GM18858 (cell line): ENCODE measurements around the gene EIF4G3.
"Not testable (repeated sequence)": the region's sequence is repeated elsewhere in the genome, so short reads cannot be mapped to it uniquely, and the experiment has no call there.

Source experiments
- ATAC-seq: cut with Tn5 transposase; IDR thresholded peaks from one replicate; pipeline ENCODE4 v1.9.1; 2021; ENCODE audit not compliant: unreplicated experiment

The EIF4G3 gene

DNA sequence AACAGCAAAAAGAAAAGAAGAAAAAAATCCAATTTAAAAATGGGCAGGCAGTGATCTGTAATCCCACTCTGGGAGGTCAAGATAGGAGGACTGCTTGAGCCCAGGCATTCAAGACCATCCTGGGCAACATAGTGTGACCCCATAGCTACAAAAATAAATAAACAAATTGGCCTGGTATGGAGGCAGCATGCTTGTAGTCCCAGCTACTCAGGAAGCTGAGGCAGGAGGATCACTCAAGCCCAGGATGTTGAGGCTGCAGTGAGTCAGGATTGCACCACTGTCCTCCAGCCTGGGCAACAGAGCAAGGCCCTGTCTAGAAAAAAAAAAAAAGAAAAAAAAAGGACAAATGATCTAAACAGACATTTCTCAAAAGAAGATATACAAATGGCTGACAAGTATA lies 99.6 kb downstream of the EIF4G3 start:
- ATAC-seq: no peak

DNA sequence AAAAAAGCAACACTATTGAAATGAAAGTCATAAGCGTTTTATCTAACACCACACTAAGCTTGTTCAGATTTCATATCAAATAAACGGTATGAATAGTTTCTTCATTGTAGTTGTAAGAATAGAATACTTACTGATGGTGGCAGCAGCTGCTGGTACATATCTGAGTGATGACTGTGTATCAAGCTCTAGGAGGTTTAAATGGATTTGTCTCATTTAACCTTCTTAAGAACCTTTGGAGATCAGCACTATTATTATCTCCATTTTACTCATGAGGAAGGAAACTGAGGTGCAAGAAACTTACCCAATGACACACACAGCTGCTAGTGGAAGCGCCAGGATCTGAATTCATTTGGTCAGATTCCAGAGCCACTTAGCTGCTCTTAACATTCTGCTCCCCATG lies 104.0 kb downstream of the EIF4G3 start:
- no peak for ATAC-seq

DNA sequence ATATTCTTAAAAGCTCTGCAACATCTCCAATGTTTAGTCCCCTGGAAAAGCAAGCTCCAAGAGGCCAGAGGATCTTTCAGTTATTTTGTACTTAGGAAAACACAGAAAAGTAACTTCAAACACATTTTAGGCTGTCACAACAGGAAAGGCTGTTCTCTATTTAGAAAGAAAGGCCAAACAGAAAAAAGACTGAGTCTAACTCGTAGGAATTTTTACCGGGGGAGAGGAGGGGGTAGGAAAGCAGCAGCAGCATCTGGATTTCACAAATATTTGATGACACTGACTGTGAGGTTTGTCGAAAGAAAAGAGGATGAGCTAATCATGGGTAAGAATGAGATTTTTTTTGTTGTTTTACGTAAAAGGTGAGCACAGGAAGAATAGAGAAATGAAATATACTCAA lies 107.1 kb downstream of the EIF4G3 start:
- no peak for ATAC-seq

DNA sequence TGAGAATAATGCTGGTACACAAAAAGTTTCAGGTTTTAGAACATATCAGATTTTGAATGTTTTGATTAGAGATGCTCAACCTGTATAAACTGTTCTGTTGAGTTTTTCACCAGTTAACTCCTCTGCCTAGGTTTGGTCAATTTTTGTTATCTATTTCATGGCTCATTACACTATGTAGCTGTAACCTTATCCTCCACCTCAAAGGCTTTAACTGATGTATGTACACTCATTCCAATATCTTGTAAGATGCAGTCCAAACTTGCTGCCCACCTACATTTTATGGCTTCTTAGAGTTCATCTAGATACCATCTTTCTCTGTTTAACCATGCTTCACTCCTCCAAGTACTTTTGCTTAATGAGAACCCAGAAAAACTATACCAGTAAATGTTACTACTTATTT lies 107.8 kb downstream of the EIF4G3 start:
- no peak for ATAC-seq

DNA sequence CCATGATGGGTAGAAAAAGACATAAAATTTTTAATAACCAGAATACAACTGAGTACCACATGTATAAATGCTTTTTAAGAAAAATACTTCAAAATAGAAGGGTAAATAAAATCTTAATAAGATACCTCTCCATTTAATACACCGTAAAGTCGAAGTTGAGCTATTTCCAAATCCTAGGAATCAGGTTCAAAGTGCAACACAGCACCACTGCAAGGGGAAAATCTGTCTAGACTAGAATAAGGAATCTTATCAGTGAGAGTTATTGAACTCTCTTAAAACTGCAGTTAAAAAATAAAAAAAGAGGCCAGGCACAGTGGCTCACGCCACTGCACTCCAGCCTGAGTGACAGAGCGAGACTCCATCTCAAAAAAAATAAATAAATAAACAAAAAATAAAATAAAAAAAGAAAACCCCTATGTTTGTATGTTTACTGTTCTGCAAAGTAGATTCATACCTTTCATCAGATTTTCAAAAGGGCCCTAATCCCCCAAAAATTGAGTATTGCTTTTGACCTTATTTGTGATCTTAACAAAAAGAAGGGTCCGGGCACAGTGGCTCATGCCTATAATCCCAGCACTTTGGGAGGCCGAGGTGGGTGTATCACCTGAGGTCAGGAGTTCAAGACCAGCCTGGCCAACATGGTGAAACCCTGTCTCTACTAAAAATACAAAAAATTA lies 109.0 kb downstream of the EIF4G3 start:
- no peak for ATAC-seq

DNA sequence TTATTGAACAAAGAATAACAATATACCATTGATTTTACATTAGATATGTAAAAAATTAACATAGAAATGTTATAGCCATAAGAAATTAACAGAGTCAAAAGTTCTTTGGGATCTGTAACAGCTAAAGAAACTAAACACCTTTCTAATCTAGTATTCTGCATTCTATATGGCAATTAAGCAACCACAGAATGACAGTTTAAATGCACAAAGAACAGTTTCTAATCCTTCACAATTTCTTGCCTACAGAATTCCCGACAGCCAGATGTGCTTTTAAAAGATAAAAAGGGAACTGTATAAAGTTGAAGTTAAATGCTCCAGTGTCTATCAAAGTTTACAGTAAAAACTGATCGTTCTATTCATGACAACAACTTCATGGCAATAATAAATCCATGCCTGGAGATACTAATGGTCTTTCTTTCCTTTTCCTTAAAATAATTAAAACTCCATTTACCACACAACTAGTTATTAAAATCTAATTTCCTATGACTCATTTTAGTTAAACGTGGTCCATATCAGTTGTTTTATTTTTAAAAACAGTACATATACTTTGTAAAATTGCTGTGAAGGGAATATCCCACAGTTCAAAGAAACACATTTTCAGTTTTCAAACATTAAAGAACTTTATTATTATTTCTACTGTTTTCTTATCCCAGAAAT lies 110.2 kb downstream of the EIF4G3 start:
- no peak for ATAC-seq

DNA sequence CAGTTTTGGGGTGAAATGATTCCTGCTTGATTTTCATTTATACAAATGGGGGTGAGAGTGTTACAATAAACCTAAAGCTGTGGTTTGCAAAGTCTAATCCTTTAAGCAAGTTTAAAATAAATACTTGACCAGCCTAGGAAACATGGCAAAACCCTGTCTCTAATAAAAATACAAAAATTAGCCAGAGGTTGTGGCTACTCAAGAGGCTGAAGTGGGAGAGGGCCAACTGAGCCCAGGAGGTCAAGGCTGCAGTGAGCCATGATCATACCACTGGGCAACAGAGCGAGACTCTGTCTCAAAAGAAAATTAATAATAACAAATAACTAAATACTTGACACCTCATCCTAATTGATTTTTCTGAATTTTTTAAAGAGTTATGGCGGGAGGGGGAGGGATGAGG lies 110.8 kb downstream of the EIF4G3 start:
- no peak for ATAC-seq

DNA sequence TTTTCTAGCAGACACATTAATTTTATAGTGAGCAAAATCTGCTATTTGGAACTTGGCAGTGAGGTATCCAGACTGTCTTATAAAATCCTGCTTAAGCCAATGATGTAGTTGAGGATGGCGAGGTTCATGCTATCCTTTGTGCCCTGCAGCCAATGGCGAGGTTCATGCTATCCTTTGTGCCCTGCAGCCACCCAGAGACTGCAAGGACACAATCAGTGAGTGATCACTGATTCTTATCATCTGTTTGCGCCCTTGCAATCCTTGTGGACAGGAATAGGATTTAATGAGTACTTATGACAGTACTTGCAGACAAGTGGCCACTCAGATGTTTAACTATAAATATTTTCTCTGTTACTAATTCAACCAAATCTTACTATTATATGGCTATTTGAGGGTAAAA lies 112.6 kb downstream of the EIF4G3 start:
- ATAC-seq: no peak

DNA sequence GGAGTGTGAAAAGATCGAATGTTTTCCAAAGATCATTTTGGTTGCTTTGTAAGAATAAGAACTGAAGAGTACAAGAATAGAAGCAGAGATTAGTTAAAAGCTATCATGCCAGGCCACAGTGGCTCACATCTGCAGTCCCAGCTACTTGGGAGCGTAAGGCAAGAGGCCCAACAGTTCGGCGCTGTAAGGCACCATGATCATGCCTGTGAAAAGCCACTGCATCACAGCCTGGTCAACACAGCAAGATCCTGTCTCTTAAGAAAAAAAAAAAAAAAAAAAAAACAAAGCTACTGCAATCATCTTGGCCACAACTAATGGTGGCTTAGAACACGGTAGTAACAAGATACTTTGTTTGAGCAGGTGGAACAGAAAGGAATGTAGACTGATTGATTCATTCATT lies 116.2 kb downstream of the EIF4G3 start:
- no peak for ATAC-seq

DNA sequence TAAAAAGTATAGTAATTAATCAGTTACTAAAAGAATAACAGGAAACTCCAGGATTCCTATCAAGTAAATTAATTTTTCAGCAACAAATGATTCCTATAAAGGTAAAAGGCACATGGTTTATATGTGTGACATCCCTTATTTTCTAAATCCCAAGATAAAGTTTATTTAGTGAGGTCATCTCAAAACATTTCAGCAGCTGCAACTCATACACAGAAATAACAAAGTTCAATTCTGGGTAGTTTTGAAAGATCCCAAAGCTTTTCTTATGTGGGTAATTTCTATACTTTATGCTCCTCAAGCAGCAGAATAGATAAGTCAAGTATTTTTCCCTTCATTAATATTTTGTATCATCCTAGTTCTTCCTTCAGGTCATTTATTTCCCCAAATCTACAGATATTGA lies 117.7 kb downstream of the EIF4G3 start:
- no peak for ATAC-seq

DNA sequence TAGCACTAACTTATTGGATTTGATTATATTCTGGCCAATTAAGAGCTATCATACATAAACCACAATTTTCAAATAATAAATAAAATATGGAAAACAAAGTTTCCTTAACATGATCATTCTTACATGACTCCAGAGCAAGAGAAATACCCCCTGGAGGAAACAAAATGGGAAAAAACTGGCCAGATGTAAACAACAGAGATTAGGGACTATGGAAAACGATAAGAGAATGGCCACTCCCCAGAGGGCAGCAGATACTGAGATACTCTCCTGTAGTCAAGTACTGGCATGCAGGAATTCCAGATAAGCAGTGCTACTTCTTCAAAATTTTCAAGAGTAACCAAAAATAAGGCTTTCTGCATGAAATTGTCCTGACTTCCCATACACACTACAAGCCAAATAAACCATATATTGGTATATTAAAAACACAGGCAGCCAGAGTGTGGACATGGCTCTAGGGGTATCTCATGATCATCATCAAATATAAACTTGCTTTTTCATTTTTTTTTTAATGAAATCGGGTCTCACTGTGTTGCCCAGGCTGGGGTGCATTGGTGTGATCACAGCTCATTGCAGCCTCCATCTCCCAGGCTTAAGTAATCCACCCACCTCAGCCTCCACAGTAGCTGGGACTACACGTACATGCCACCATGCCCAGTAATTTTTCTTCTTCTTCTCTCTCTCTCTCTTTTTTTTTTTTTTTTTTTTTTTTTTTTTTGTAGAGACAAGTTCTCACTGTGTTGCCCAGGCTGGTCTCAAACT lies 118.5 kb downstream of the EIF4G3 start:
- no peak for ATAC-seq

DNA sequence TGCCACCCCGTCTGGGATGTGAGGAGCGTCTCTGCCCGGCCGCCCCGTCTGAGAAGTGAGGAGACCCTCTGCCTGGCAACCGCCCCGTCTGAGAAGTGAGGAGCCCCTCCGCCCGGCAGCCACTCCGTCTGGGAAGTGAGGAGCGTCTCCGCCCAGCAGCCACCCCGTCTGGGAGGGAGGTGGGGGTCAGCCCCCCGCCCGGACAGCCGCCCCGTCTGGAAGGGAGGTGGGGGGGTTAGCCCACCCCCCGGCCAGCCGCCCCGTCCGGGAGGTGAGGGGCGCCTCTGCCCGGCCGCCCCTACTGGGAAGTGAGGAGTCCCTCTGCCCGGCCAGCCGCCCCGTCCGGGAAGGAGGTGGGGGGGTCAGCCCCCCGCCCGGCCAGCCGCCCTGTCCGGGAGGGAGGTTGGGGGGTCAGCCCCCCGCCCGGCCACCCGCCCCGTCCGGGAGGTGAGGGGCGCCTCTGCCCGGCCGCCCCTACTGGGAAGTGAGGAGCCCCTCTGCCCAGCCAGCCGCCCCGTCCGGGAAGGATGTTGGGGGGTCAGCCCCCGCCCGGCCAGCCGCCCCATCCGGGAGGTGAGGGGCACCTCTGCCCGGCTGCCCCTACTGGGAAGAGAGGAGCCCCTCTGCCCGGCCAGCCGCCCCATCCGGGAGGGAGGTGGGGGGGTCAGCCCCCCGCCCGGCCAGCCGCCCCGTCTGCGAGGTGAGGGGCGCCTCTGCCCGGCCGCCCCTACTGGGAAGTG lies 123.3 kb downstream of the EIF4G3 start:
- ATAC-seq: not testable (repeated sequence)

DNA sequence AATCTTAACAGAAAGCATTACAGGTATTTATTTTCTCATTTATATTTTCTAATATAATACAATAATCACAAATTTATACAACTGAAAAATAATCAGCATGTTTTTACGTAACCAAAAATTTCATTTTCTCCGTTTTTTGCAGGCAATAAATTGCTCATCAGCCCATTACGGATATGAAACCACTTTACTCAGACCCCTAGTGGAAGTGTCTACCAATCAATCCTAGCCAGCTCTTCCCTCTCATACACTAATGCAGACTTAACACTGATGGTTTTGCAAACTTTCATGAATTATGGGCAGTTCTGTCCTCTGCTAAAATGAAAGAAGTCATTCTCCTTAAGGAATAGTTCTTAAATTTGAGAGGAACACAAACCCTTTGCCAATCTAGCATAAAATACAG lies 124.7 kb downstream of the EIF4G3 start:
- no peak for ATAC-seq

DNA sequence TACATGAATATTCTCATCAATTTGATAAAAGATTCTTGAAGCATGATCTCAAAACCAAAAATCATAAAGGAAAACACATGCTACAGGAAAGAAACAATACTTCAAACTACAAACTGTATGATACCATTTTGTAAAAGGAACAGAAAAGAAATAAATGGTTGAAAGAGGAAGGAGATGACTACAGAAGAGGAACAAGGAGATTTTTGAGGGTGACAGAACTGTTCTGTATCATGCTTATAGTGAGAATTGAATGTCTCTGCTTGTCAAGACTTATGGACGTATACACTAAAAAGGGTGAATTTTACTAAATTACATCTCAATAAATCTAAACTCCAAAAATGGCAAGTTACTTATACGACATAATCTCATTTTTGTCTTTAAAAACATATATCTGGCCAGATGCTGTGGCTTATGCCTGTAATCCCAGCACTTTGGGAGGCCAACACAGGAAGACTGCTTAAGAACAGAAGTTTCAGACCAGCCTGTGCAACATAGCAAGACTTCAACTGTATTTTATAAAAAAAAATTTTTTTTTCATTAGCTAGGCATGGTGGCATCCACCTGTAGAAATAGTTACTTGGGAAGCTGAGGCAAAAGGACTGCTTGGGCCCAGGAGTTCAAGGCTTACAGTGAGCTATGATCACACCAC lies 125.4 kb downstream of the EIF4G3 start:
- ATAC-seq: no peak

DNA sequence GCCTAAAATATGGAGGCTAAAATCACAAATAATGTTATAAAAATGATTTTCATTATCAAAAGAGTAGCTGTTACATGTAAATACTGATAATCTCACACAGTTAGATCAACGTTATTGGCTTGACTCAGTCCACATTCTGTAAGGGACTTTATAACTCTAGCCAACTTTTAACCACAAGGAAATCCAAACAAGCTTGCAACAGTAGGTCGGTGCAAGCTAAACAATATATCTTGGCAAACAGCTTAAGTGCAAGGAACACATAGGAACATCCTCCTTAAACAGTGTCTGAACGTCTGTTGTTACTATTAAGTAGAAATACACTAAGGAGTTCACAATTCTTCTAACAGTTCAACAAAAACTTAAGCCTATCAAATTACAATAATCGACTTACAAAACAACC lies 126.7 kb downstream of the EIF4G3 start:
- ATAC-seq: no peak

DNA sequence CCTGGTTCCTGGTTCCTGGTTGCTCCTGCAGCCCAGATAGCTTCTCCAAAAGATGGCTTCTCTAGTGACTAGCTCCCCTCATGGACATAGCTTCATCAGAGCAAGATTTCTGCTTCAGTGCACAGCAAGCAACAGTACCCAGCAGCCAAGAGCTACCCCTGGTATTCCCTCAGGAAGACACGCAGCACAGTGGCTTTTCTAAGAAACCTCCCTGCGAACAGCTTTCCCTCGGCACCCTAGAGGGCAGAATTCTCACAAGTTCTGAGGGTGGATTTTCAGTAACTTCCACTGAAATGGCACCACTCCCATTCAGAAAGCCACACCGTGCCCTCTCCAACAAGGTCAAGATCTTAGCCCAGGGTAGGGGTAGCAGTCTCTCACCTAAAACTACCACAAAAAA lies 128.2 kb downstream of the EIF4G3 start:
- no peak for ATAC-seq

DNA sequence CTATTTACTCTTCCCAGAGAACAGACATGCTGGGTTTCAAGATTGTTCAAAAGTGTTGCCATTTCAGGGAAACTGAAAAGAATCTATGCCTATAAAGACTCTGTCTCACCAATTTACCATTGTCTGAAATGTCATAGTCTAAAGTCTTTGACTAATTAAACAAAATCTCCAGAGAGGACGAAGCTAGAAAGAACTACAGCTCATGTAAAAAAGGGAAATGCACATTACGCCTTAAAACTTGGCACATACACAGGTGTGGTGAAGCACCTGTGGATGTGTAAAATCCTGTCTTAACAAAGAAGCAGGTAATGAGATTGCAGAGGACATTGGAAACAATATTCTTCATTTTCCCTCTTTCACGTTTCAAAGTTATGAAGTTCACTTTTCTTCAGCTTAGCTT lies 130.6 kb downstream of the EIF4G3 start:
- ATAC-seq: no peak

DNA sequence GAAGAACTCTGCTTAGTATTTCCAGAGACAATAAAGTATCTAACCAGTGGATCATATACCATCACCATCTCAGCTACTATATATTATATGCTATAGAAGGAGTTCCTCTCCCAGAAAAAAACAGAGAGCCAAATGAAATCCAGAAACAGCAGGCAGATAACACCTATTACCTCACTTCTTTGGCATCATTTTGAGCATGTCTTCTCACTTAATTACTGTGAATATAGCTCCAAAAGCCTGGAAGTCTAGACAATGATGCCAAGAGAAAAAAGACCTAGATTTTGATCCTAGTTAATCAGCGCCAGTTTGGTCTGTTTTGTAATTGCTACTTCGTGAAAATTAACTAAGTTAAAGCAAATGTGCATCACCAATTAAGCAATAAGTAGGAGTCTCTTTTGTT lies 131.3 kb downstream of the EIF4G3 start:
- ATAC-seq: no peak

DNA sequence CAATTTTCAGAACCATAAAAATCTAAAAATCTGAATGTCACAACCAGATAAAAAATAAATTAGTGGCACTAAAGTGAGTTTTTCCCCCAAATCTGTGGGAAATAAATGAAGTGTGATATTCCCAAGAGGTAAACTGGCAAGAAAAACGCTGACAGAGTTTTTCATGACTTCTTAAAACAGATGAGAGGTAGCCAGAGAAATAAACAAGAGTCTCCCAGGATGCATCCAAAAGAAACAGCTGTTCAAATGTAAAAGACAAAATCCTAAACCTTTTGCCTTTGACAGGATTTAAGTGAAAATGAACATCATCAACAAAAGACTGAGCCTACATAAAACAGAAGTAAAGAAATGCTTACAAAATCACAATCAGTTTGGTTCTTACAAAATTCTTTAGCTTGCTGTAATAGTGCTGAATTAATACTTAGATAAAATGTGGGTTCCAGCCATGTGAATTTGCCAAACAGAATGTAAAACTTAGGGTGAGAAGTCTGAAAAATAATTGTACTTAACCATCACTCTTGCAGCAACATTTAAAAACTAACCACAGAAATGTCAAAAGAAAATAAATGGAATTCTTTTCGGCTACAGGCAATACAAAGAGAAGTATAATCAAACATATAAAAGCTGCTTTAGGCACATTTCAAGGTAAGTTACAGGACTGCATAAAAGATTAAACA lies 133.6 kb downstream of the EIF4G3 start:
- ATAC-seq: no peak

DNA sequence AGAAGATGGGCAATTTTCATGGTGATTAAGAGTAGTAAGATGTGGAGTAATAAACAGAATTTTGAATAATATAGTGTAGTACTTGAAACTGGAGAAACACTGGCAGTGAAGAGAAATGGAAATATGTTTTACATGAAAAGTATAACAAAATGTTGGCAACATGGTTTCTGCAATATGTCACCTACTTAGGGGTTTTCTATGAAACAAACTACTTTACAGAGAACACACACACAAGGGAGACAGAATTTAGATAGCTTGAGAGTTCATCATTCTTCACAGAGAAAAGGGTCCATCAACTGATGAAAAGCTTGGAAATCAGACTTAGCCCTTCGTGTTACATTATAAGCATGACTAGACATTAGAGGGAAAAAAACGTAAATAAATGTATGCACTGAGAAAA lies 135.2 kb downstream of the EIF4G3 start:
- ATAC-seq: no peak

DNA sequence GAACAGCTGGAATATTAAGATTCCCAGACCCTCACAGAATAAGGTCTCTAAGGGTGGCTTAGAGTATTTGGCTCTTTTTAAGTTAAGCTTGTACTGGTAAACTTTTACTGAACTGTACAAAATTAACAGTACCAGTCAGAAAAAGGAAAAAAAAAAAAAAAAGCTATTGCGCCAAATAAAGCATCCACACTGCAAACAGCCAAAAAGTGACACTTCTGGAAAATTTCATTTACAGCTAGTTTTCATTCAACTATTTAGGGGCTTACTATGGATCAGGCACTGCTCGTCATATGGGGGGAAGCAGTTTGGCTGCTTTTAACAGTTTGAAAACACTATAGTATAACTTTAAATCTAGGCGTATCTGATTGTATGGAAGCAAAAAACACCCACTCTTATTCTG lies 139.6 kb downstream of the EIF4G3 start:
- ATAC-seq: no peak
